Measurements from ENCODE around the gene UCN2. TPM values are rescaled to one million over a fixed set of nuclear protein-coding genes. Genes with fewer than 3 reads are reported as not detected.

Gene UCN2
- total RNA-seq, 4 donors from 2014 or later, result 4.8 to 9.8 (median 6.2) TPM

DNA sequence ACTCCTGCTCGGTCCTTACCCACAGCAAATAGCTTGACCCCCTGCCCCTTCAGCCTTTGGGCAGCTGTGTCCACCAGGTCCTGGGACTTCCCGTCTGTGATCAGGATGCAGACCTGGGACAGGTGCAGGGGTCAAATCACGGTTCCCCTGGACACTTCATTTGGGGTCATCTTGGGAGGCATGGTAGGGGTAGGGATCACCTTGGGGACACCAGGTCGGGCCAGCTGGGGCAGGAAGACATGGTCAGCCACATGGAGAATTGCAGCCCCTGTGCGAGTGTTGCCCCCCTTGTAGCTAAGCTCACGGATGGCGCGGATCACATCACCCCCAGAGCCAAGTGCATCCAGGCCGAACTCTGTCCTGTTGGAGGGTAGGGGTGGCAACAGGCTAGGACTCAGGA lies 29.8 kb upstream of the UCN2 start:
- intact Hi-C loops (cut with DNase I; ENCODE audit: low total_unique reads), result no loop called here
- DNase-seq (ENCODE audit: low spot score in 2 of 2), result no peak
- TF ChIP-seq, protein P1, sequence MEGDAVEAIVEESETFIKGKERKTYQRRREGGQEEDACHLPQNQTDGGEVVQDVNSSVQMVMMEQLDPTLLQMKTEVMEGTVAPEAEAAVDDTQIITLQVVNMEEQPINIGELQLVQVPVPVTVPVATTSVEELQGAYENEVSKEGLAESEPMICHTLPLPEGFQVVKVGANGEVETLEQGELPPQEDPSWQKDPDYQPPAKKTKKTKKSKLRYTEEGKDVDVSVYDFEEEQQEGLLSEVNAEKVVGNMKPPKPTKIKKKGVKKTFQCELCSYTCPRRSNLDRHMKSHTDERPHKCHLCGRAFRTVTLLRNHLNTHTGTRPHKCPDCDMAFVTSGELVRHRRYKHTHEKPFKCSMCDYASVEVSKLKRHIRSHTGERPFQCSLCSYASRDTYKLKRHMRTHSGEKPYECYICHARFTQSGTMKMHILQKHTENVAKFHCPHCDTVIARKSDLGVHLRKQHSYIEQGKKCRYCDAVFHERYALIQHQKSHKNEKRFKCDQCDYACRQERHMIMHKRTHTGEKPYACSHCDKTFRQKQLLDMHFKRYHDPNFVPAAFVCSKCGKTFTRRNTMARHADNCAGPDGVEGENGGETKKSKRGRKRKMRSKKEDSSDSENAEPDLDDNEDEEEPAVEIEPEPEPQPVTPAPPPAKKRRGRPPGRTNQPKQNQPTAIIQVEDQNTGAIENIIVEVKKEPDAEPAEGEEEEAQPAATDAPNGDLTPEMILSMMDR (IDR thresholded peaks at IDR 0.05), result no peak
- no peak for TF ChIP-seq POLR2A (IDR thresholded peaks at IDR 0.05)
- no peak overlapping the region for H3K4me3 ChIP-seq (ENCODE audit: low read depth, poor library complexity, severe bottlenecking)
- 62 to 80% methylated on average over 2 to 9 of the region's 9 CpGs for WGBS, 2 donors

DNA sequence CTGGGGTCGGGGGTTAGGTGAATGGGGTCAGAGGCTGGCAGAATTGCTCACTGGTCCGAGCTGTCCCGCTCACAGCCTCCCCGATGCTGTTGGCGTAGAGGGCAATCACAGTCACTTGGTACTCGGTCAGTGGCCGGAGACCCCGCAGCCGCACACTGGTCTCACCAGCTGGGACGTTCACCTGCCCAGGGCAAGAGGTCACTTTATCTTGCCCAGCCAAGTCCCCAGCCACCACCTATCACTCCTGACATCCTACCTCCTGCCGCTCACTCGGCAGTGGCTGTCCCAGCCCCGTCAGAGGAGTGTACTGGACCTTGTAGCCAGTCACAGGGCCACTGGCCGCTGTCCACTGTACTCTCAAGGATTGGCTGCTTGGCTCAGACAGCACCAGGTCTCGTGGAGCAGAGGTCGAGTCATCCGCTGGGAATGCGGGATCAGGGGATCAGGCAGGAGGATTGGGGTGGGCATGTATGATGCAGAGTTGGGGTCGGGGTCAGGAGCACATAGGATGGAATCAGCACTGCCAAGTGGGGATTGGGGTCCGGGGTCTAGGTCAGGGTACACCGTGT lies 29.0 kb upstream of the UCN2 start:
- WGBS, 2 donors, result 84 to 88% methylated on average over 10 to 21 of the region's 21 CpGs
- intact Hi-C loops (cut with DNase I; ENCODE audit: low total_unique reads), result no loop called here
- no peak for DNase-seq (ENCODE audit: low spot score in 2 of 2)
- no peak for TF ChIP-seq POLR2A (IDR thresholded peaks at IDR 0.05)
- TF ChIP-seq, protein P1 (IDR thresholded peaks at IDR 0.05), result no peak
- H3K4me3 ChIP-seq (ENCODE audit: low read depth, poor library complexity, severe bottlenecking), result no peak overlapping the region

DNA sequence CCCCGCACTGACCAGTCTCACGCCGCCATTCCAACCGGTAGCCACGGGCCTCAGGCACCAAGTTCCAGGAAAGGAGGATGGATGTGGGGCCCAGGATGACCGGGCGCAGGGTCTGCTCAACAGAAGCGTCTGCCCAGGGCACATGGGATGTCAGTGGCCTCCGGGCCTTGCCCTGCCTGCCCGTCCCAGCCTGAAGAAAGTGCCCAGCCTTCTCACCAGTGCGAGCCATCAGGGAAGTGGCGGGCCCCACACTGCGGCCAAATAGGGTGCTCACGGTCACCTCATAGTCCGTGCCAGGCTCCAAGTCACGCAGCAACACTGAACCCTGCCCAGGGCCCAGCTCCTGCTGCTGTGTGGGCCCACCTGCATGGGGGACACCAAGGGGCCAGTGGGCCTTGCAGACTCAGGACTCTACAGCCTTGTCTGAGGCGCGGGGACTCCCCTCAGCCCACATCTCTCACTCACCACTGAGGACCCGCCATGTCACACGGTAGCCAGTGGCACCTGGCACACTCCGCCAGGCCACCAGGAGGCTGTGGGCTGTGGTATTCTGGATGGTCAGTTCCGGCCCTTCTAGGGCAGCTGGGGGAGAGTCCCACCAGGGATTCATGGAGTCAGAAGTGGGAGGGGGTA lies 28.4 kb upstream of the UCN2 start:
- no peak overlapping the region for H3K4me3 ChIP-seq (ENCODE audit: low read depth, poor library complexity, severe bottlenecking)
- DNase-seq (ENCODE audit: low spot score in 2 of 2), result no peak
- TF ChIP-seq, protein P1 (IDR thresholded peaks at IDR 0.05), result no peak
- TF ChIP-seq POLR2A (IDR thresholded peaks at IDR 0.05), result no peak
- WGBS, 2 donors, result 81 to 87% methylated on average over 22 of the region's 22 CpGs
- intact Hi-C loops (cut with DNase I; ENCODE audit: low total_unique reads), result no loop called here

DNA sequence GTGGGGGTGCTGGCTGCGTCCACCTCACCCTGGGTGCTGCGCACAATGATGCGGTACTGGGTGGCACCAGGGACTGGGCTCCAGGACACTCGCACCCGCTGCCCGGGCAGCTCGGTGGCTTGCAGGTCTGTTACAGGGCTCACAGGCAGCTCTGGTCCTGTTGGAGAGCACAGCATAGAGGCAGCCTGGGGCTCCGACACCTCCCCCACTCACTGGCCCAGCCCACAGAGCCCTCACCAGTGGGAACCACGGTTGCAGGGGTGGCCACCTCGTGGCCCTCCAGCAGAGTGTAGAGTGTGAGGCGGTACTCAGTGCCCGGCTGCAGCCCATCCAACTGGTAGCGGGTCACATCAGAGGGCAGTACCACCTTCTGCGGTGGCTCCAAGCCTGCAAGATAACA lies 27.9 kb upstream of the UCN2 start:
- intact Hi-C loops (cut with DNase I; ENCODE audit: low total_unique reads), result no loop called here
- H3K4me3 ChIP-seq (ENCODE audit: low read depth, poor library complexity, severe bottlenecking), result no peak overlapping the region
- WGBS, 2 donors, result 65 to 69% methylated on average over 10 to 13 of the region's 14 CpGs
- DNase-seq (ENCODE audit: low spot score in 2 of 2), result no peak
- no peak for TF ChIP-seq POLR2A (IDR thresholded peaks at IDR 0.05)
- TF ChIP-seq, protein P1 (IDR thresholded peaks at IDR 0.05), result no peak

DNA sequence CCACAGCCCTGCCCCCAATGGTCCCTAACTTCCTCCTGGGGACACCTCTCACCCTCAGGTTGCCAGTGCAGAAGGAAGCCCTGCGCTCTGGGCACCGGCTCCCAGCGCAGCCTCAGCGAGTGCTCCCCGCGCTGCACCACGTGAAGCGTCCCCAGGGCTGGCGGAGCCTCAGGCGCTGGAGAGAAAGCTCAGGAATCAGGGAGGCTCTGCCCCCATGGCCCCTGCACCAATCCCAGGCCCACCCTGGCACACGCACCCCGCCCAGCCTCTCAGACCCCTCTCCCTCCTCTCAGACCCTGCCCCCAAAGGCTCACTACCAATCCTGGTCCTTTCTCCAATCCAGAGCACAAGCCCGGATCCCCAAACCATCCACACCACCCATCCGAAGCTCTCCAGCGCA lies 24.6 kb upstream of the UCN2 start:
- TF ChIP-seq POLR2A (IDR thresholded peaks at IDR 0.05), result no peak
- TF ChIP-seq, protein P1 (IDR thresholded peaks at IDR 0.05), result no peak
- intact Hi-C loops (cut with DNase I; ENCODE audit: low total_unique reads), result no loop called here

DNA sequence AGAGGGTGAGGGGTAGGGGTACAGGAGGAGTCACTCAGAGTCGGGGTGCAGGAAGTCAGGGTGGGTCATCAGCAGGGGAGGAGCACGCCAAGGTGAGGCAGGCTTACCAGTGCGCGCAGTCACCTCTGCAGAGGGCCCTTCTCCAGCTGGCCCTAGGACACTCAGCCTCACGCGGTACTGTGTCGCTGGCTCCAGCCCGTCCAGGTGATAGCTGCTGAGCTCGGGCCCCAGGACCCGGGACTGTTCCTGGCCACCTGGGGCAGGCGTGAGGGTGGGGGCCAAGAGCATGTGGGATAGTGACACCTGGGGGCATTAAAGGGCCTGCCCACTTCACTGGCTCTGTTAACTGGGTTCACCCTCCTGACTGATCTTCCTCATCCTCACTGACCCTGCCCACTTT lies 24.1 kb upstream of the UCN2 start:
- intact Hi-C loops (cut with DNase I; ENCODE audit: low total_unique reads), result no loop called here
- TF ChIP-seq, protein P1 (IDR thresholded peaks at IDR 0.05), result no peak
- no peak for TF ChIP-seq POLR2A (IDR thresholded peaks at IDR 0.05)
- 77 to 79% methylated on average over 8 to 11 of the region's 11 CpGs for WGBS, 2 donors
- H3K4me3 ChIP-seq (ENCODE audit: low read depth, poor library complexity, severe bottlenecking), result no peak overlapping the region
- no peak for DNase-seq (ENCODE audit: low spot score in 2 of 2)

More for the DNA sequence above, 24.6 kb upstream of the UCN2 start:
- no peak for DNase-seq (ENCODE audit: low spot score in 2 of 2)
- WGBS, 2 donors, result 77% methylated on average over 13 to 15 of the region's 15 CpGs
- no peak overlapping the region for H3K4me3 ChIP-seq (ENCODE audit: low read depth, poor library complexity, severe bottlenecking)
